Ovary (tissue), 3 donors: ENCODE measurements around the gene DACH1.

Experiments
- CTCF ChIP-seq, 3 donors: fragments of 450-650 bp in 2 of 3; fragments of 200-600 bp in 1 of 3; IDR thresholded peaks; one replicate each; pipeline versions ENCODE4 v1.5.1 to v1.8.0; 2016 to 2022; ENCODE audit warnings: antibody characterized with exemption in 3 of 3, mild to moderate bottlenecking in 1 of 3
- POLR2A ChIP-seq: fragments of 450-650 bp; IDR thresholded peaks from one replicate; pipeline ENCODE4 v1.6.1; 2017; ENCODE audit warnings: antibody characterized with exemption, mild to moderate bottlenecking, moderate library complexity
- donor health status: DM: no; HTN: no; CAD: no.

- TF ChIP-seq CTCF (IDR thresholded peaks at IDR 0.05) (no peak), POLR2A (no peak)
Observed at GRCh38 chr13:71774863-71775262, 92.1 kb downstream of the DACH1 start.
